CD8-positive, alpha-beta memory T cell (primary cell): ENCODE measurements around the gene GSDMA. TPM values are rescaled to one million over a fixed set of nuclear protein-coding genes. Genes with fewer than 3 reads are reported as not detected.

Experiments
- CTCF ChIA-PET: fragments of 350-600 bp; sonication (Branson Sonifier 250); formaldehyde crosslinking; loops from one replicate; lab custom pipeline; 2021; ENCODE audit warnings: antibody characterized with exemption; lab: Charles Lee
- POLR2A ChIA-PET: fragments of 350-600 bp; sonication (Branson Sonifier 250); formaldehyde crosslinking; loops from one replicate; lab custom pipeline; 2021; ENCODE audit warnings: antibody characterized with exemption; lab: Charles Lee
- DNase-seq, 5 donors: peaks; one replicate each; pipeline versions ENCODE4 v3.0.0 to v3.0.0-alpha.2; 2020 to 2022; ENCODE audit warnings: mixed read lengths in 1 of 5
- H3K27ac ChIP-seq: one replicate; pipeline ENCODE4 v1.7.0; 2013; ENCODE audit warnings: low read depth, mild to moderate bottlenecking, low read length, moderate library complexity
- H3K27me3 ChIP-seq: 2 replicates; pipeline ENCODE4 v1.7.0; 2013; ENCODE audit warnings: low read length, mild to moderate bottlenecking; ENCODE audit not compliant: insufficient read depth, poor library complexity, severe bottlenecking
- H3K36me3 ChIP-seq: 2 replicates; pipeline ENCODE4 v1.7.0; 2013; ENCODE audit warnings: mild to moderate bottlenecking, low read length, moderate library complexity; ENCODE audit not compliant: insufficient read depth
- H3K4me1 ChIP-seq: 2 replicates; pipeline ENCODE4 v1.7.0; 2013; ENCODE audit warnings: mild to moderate bottlenecking, low read length, moderate library complexity; ENCODE audit not compliant: insufficient read depth
- H3K4me3 ChIP-seq: 2 replicates; pipeline ENCODE4 v1.7.0; 2013; ENCODE audit warnings: mild to moderate bottlenecking, low read length
- H3K9me3 ChIP-seq: 2 replicates; pipeline ENCODE4 v1.7.0; 2013; ENCODE audit warnings: mild to moderate bottlenecking, low read length
- H3K27ac Mint-ChIP-seq, 8 donors: one replicate each; pipeline ENCODE4 v1.8.0; 2020 to 2021; ENCODE audit warnings: mixed read lengths in 8 of 8, mild to moderate bottlenecking in 6 of 8, inconsistent platforms in 3 of 8, moderate library complexity in 3 of 8
- H3K27me3 Mint-ChIP-seq, 2 donors: one replicate each; pipeline ENCODE4 v1.8.0; 2020 to 2021; ENCODE audit warnings: mixed read lengths in 2 of 2, mild to moderate bottlenecking in 1 of 2, moderate library complexity in 1 of 2
- H3K36me3 Mint-ChIP-seq, 3 donors: one replicate each; pipeline ENCODE4 v1.8.0; 2020 to 2021; ENCODE audit warnings: mixed read lengths in 3 of 3, inconsistent platforms in 1 of 3, mild to moderate bottlenecking in 1 of 3
- H3K4me1 Mint-ChIP-seq, 3 donors: one replicate each; pipeline ENCODE4 v1.8.0; 2020 to 2021; ENCODE audit warnings: mixed read lengths in 3 of 3, inconsistent platforms in 1 of 3, mild to moderate bottlenecking in 1 of 3
- H3K4me3 Mint-ChIP-seq, 7 donors: one replicate each; pipeline ENCODE4 v1.8.0; 2020 to 2021; ENCODE audit warnings: mixed read lengths in 7 of 7, mild to moderate bottlenecking in 6 of 7, moderate library complexity in 4 of 7, inconsistent platforms in 2 of 7
- H3K9me3 Mint-ChIP-seq, 5 donors: one replicate each; pipeline ENCODE4 v1.8.0; 2020 to 2022; ENCODE audit warnings: mixed read lengths in 5 of 5, mild to moderate bottlenecking in 3 of 5, moderate library complexity in 2 of 5, inconsistent platforms in 1 of 5
- polyA plus RNA-seq: library from polyadenylated mRNA; unstranded; fragments of 300-500 nt; fragmentation: Illumina TruSeq; gene quantifications from one replicate; pipeline ENCODE4 v1.2.3, GENCODE V29; 2021
- total RNA-seq, 2 experiments: library from RNA; stranded (reverse); gene quantifications; one replicate each; pipeline ENCODE4 v1.2.3, GENCODE V29; 2021

The GSDMA gene
- total and polyA plus RNA-seq, 3 experiments from 2014 or later = 0.14 TPM; not detected in 2

DNA sequence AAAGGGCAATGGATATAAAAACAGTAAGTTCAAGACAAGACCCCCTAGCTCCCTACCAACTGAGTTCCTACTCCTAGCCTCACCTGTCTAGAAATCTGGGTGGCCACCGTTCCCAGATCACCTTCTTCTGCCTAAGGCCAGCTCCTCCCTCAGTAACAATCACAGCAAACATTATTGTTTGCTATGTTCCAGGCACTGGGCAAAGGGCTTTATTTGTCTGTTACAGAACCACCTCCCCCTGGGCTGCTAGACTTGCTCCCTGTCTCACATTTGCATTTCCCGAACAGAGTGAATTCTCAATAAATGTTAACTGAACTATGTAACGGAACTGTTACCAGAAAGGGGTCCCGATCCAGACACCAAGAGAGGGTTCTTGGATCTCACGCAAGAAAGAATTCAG lies 28.5 kb upstream of the GSDMA start:
- H3K9me3 ChIP-seq = no peaks in the 10 kb centered on the region
- POLR2A ChIA-PET = no interaction called here
- no peak overlapping the region for H3K27ac ChIP-seq
- H3K4me3 Mint-ChIP-seq = no peak overlapping the region
- no peak for DNase-seq
- CTCF ChIA-PET = no interaction called here
- H3K27me3 Mint-ChIP-seq = no peaks in the 10 kb centered on the region
- peaks cover 0 to 2% (median 0%) of the 10 kb centered on the region in 3 donors for H3K36me3 Mint-ChIP-seq
- H3K27me3 ChIP-seq = no peaks in the 10 kb centered on the region
- H3K27ac Mint-ChIP-seq = no peak overlapping the region
- H3K36me3 ChIP-seq = no peaks in the 10 kb centered on the region
- H3K4me1 ChIP-seq = peaks cover 3% of the 10 kb centered on the region
- no peak overlapping the region for H3K4me3 ChIP-seq
- H3K9me3 Mint-ChIP-seq = no peaks in the 10 kb centered on the region
- H3K4me1 Mint-ChIP-seq = peaks cover 0 to 4% (median 2%) of the 10 kb centered on the region in 3 donors

DNA sequence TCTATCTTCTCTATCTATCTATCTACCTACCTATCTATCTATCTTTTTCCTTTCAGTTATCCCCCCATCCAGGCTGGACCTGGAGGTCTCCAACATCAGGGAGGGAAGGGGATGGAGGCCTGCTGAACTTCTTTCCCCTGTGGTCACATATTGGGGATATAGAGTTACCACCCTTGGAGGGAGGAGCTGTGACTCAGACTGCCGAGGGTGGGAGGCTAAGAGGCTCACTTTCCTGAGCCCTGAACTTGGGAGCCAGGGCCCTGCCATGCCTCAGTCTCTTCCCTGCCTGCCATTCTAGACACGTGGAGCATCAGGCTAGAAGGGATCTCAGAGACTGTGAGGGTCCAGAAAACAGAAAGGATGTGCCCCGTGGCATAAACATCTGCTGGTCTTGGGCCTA lies 26.9 kb upstream of the GSDMA start:
- POLR2A ChIA-PET = no interaction called here
- peaks cover 9% of the 10 kb centered on the region for H3K4me1 ChIP-seq
- CTCF ChIA-PET = no interaction called here
- no peak overlapping the region for H3K27ac ChIP-seq
- no peaks in the 10 kb centered on the region for H3K36me3 ChIP-seq
- H3K9me3 ChIP-seq = no peaks in the 10 kb centered on the region
- H3K4me3 Mint-ChIP-seq = peak overlapping the region in 1 of 7 donors; percentile 24
- no peak for DNase-seq
- peaks cover 5 to 16% (median 11%) of the 10 kb centered on the region in 3 donors for H3K4me1 Mint-ChIP-seq
- no peak overlapping the region for H3K4me3 ChIP-seq
- peak overlapping the region in 1 of 8 donors; percentile 68 for H3K27ac Mint-ChIP-seq
- peaks cover 0 to 2% (median 0%) of the 10 kb centered on the region in 3 donors for H3K36me3 Mint-ChIP-seq
- H3K27me3 Mint-ChIP-seq = peaks cover 0 to 2% of the 10 kb centered on the region in 2 donors
- no peaks in the 10 kb centered on the region for H3K9me3 Mint-ChIP-seq
- H3K27me3 ChIP-seq = no peaks in the 10 kb centered on the region

DNA sequence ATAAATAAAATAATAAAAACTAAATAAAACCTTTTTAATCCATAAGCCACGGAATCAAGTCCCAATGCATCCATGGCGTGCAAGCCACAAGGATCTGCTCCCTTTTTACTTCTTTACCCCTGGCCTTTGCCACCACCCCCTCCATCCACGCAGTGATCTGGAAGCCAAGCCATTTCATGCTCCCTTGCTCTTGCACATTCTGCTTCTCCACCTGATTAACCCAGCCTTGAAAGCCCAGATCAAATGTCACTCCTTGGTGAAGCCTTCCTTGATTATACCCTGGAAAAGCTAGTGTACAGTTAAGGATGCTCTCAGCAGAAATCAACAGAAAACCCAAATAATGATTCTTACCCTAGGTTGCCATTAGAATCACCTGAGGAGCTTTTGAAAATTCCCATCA lies 25.4 kb upstream of the GSDMA start:
- H3K4me1 Mint-ChIP-seq = peaks cover 5 to 16% (median 11%) of the 10 kb centered on the region in 3 donors
- H3K36me3 Mint-ChIP-seq = peaks cover 0 to 2% (median 0%) of the 10 kb centered on the region in 3 donors
- Histone ChIP-seq H3K9me3 (no peaks in the 10 kb centered on the region), H3K27me3 (no peaks in the 10 kb centered on the region), H3K27ac (no peak overlapping the region), H3K4me3 (no peak overlapping the region), H3K36me3 (no peaks in the 10 kb centered on the region), H3K4me1 (peaks cover 9% of the 10 kb centered on the region)
- H3K9me3 Mint-ChIP-seq = no peaks in the 10 kb centered on the region
- CTCF ChIA-PET = interaction anchor here (1.7 to 1.8 kb wide), 2 partner anchors 13 to 22 kb away, joined by 3 to 5 read pairs; no protein-coding TSS in a partner anchor
- H3K27ac Mint-ChIP-seq = no peak overlapping the region
- no peak for DNase-seq
- peaks cover 0 to 2% of the 10 kb centered on the region in 2 donors for H3K27me3 Mint-ChIP-seq
- H3K4me3 Mint-ChIP-seq = no peak overlapping the region
- POLR2A ChIA-PET = no interaction called here

DNA sequence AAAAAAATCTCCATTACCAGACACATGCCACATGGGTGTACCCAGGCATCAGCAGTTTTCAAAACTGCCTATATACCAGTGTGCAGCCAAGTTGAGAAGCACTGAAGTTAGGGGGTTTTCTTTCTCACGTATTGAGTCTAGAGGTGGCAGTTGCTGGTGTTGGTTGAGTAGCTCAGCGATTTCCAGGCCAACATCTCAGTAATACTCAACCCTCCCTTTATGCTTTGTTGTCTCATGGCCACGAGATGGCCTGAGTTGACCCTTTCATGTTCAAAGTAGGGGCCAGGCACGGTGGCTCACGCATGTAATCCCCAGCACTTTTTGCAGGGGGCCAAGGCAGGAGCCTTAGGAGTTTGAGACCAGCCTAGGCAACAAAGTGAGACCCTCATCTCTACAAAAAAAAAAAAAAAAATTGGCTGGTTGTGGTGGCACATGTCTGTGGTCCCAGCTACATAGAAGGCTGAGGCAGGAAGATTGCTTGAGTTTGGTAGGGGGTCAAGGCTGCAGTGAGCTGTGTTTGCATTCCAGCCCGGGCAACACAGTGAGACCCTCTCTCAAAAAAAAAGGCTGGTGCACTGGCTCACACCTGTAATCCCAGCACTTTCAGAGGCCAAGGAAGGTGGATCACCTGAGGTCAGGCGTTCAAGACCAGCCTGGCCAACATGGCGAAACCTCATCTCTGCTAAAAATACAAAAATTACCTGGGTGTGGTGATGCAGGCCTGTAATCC lies 24.5 kb upstream of the GSDMA start:
- no peak for DNase-seq
- H3K27ac Mint-ChIP-seq = no peak overlapping the region
- ChIA-PET CTCF (interaction anchor here (1.7 to 1.8 kb wide), 2 partner anchors 12 to 21 kb away, joined by 3 to 5 read pairs; no protein-coding TSS in a partner anchor), POLR2A (no interaction called here)
- peaks cover 0 to 2% (median 0%) of the 10 kb centered on the region in 3 donors for H3K36me3 Mint-ChIP-seq
- H3K4me3 Mint-ChIP-seq = no peak overlapping the region
- peaks cover 9% of the 10 kb centered on the region for H3K4me1 ChIP-seq
- peaks cover 0 to 2% of the 10 kb centered on the region in 2 donors for H3K27me3 Mint-ChIP-seq
- no peaks in the 10 kb centered on the region for H3K27me3 ChIP-seq
- H3K36me3 ChIP-seq = no peaks in the 10 kb centered on the region
- no peaks in the 10 kb centered on the region for H3K9me3 ChIP-seq
- peaks cover 5 to 16% (median 11%) of the 10 kb centered on the region in 3 donors for H3K4me1 Mint-ChIP-seq
- H3K9me3 Mint-ChIP-seq = no peaks in the 10 kb centered on the region
- H3K27ac ChIP-seq = no peak overlapping the region
- H3K4me3 ChIP-seq = no peak overlapping the region

GRCh38 chr17:39939106-39939505 lies 23.7 kb upstream of the GSDMA start:
- H3K9me3 ChIP-seq = no peaks in the 10 kb centered on the region
- no peak overlapping the region for H3K4me3 ChIP-seq
- Mint-ChIP-seq H3K27me3 (peaks cover 0 to 4% of the 10 kb centered on the region in 2 donors), H3K36me3 (peaks cover 0 to 2% (median 0%) of the 10 kb centered on the region in 3 donors), H3K27ac (peak overlapping the region in 3 of 8 donors; percentile 29 to 87 (median 77)), H3K4me1 (peaks cover 5 to 16% (median 11%) of the 10 kb centered on the region in 3 donors), H3K4me3 (no peak overlapping the region), H3K9me3 (no peaks in the 10 kb centered on the region)
- no peaks in the 10 kb centered on the region for H3K27me3 ChIP-seq
- CTCF ChIA-PET = interaction anchor here (1.1 to 1.7 kb wide), 2 partner anchors 12 to 42 kb away, joined by 3 read pairs; partner anchors contain the start of gene PSMD3
- no peak overlapping the region for H3K27ac ChIP-seq
- H3K4me1 ChIP-seq = peaks cover 9% of the 10 kb centered on the region
- POLR2A ChIA-PET = no interaction called here
- DNase-seq = no peak
- H3K36me3 ChIP-seq = no peaks in the 10 kb centered on the region

DNA sequence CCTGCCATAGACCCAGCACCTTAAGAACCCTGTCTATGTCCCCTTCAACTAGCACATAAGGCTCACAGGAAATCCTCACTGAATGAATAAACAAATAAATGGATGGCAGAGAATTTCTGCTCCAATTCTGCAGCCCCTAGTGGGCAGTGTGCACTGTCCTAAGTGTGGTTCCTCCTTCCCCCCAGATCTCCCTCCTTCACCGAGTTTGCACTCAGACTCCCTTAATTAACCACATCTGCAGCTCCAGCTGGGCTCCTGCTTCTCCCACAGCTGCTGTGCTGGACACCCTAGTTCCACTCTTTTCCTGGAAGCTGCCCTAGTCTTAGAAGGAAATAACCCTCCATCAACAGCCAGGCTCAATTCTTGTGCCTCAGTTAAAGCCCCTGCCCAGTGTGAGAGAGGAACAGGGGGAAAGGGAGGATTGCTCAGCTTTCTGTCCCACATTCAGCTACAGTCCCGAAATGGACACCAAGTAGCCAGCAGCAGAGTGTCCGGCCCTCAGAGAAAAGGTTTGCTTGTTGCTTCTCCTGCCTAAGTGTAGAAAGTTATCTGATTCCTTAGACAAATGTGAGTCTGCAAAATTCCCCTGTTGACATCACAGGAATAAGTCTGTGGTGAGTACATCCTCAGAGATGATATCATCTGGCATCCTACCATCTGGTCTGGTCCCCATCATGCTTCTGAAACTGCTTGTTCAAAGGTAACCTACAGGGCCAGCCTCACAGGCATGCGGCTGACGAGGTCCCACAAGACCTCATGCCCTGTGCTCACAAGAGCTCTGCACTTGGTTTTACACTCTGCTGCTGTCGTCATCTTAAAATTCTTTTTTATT lies 23.0 kb upstream of the GSDMA start:
- Mint-ChIP-seq H3K27ac (peak overlapping the region in 7 of 8 donors; percentile 37 to 87 (median 70)), H3K9me3 (no peaks in the 10 kb centered on the region), H3K4me1 (peaks cover 5 to 16% (median 11%) of the 10 kb centered on the region in 3 donors), H3K4me3 (no peak overlapping the region), H3K27me3 (peaks cover 0 to 4% of the 10 kb centered on the region in 2 donors), H3K36me3 (peaks cover 0 to 2% (median 0%) of the 10 kb centered on the region in 3 donors)
- ChIA-PET CTCF (interaction anchor here (1.1 kb wide), 1 partner anchor 41 kb away, joined by 3 read pairs; the partner anchor contains the start of gene PSMD3), POLR2A (no interaction called here)
- Histone ChIP-seq H3K27me3 (no peaks in the 10 kb centered on the region), H3K36me3 (no peaks in the 10 kb centered on the region), H3K27ac (no peak overlapping the region), H3K9me3 (no peaks in the 10 kb centered on the region), H3K4me1 (peaks cover 9% of the 10 kb centered on the region), H3K4me3 (no peak overlapping the region)
- peak in 2 of 5 donors; percentile 14 to 41 for DNase-seq

DNA sequence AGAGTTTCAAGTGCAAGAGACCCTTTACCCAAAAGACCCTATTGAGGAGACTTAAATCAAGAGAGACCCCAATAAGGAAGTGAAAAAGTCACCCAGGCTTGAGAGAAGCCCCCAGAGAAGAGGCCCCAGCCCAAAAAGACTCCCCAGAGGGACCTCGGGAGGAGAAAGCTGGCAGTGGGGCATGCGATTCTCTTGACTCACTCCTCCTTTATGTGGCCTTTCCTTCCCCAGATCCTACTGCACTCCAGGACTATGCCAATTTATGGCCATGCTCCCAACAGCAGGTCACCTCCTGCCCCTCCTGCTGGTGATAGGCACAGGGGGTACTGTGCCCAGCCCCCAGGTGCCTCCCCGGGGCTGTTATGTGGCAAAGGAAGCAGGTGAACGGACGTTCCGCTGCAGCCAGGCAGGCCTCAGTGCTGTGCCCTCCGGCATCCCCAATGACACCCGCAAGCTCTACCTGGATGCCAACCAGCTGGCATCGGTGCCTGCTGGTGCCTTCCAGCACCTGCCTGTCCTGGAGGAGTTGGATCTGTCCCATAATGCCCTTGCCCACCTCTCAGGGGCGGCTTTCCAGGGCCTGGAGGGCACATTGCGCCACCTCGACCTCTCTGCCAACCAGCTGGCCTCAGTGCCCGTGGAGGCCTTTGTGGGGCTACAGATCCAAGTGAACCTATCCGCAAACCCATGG lies 19.0 kb upstream of the GSDMA start:
- POLR2A ChIA-PET = no interaction called here
- no peaks in the 10 kb centered on the region for H3K9me3 ChIP-seq
- no peak overlapping the region for H3K4me3 ChIP-seq
- H3K4me3 Mint-ChIP-seq = no peak overlapping the region
- H3K4me1 Mint-ChIP-seq = peaks cover 7 to 20% (median 11%) of the 10 kb centered on the region in 3 donors
- peaks cover 9% of the 10 kb centered on the region for H3K4me1 ChIP-seq
- no peak overlapping the region for H3K27ac ChIP-seq
- CTCF ChIA-PET = interaction anchor here (0.7 kb wide), 1 partner anchor 322 kb away, joined by 3 read pairs; no protein-coding TSS in a partner anchor
- no peaks in the 10 kb centered on the region for H3K36me3 Mint-ChIP-seq
- DNase-seq = no peak
- no peaks in the 10 kb centered on the region for H3K36me3 ChIP-seq
- no peaks in the 10 kb centered on the region for H3K9me3 Mint-ChIP-seq
- H3K27me3 ChIP-seq = no peaks in the 10 kb centered on the region
- H3K27ac Mint-ChIP-seq = no peak overlapping the region
- peaks cover 0 to 4% of the 10 kb centered on the region in 2 donors for H3K27me3 Mint-ChIP-seq
